Measurements from ENCODE around the gene ASIC1.
"Not testable (repeated sequence)": the region's sequence is repeated elsewhere in the genome, so short reads cannot be mapped to it uniquely, and the experiment has no call there.

ASIC1 gene

DNA sequence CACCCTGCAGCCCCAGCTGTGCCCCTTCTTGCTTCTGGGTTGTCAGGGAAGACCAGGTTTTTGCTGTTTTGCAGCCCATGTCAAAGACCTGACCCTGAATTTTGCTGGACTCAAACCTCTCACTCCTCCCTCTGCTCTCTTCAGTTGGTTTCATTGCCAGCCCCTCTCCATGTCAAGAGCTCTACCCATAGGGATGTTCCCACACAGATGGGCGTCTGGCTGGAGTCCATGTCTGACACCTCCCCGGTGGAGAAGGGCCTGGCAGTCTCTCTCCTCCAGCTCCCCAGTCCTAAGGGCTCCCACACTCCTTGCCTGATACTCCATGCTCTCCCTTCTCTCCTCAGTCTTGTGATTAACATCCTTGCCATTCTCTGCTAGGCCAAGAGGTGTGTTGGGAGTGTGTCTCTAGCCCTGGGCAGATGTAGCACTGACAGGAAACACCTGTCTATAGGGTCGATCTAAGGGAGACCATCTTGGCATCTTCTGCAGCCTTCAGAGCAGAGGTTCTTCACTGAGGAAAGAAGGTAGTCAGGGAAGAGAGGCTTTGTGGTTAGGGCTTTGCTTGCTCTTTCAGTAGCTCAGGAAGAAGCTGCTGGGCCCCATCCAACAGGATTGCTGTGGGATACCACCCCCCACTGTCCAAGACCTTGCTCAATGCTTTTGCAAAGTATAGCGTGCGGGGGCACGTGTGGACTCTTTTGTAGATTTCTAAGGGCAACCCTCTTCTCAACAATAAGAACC lies 4.7 kb downstream of the ASIC1 start:
- no peak for DNase-seq

DNA sequence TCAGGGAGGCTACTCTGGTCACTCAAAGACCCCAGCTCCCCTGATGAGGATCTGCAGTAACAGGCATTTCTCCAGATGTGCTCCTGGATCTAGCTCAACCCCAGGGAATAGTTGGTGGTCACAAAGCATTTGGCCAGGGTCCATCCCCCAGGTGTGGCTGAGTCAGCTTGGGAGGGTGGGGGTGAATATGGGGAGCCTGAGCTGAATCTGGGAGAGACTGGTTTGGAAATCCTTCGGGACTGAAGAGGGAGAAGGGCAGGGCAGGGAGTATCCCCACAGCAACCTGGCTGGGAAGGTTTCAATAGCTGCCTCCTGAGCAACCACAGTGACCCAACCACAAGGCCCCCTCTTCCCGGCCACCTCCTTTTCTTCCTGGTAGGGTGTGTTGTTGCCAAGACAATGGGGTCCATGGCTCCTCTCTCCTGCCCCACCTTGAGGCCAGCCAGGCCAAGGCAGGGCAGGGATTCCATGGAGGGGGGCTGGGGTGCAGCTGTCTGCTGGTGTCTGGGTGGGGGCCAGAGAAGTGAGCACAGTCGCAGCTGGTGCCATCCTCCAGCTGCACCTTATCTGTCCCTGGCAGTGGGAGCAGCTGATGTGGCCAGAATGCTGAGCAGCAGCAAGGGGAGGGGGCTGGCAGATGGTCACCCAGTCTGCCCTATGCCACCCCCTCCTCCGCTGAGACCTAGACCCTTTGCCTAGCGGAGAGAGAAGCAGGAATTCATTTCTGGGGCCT lies 5.5 kb downstream of the ASIC1 start:
- DNase-seq = no peak

DNA sequence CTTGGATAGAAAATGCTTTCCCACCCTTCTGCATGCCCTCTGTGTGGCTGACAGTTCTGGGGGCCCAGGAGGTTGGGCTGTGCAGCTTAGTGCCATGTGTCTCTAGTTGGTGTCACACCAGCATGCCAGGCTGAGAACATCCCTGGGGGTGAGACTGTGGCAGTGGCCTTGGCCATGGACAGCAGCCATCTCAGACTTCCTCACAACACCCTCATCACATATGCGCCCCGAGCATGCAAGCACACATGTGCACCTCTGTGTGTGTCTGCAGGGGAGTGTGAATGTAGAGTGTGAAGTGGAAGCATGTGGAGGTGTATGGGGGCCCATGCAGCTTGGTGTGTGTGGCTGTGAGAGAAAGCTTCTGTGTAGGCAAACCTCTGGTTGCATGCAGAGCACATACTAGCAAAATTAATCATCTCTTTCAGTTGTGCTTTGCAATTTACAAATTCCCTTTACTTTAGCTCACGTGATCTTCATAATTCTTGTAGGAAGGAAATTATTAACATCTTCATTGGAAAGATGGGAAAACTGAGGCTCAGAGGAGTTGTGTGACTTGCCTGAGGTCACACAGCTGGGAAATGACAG lies 8.4 kb downstream of the ASIC1 start:
- no peak for DNase-seq

DNA sequence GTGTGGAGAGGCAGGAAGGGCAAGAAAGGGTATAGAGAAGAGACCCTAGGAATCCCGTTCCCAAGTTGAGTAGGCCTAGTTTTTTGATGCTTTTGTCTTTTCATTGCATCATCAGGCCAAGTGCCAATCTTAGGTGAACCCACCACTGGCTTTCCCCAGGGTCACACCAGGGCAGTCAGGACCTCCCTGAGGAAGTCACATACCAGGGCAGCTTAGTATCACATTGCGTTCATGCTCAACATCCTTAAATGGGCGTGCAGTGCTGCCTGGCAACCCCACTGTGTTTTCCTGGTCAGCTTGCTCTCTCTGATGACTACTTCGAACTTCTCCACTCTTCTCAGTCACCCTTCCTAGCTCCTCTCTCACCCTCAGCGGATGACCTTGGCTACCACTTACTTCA lies 9.0 kb downstream of the ASIC1 start:
- DNase-seq = no peak

DNA sequence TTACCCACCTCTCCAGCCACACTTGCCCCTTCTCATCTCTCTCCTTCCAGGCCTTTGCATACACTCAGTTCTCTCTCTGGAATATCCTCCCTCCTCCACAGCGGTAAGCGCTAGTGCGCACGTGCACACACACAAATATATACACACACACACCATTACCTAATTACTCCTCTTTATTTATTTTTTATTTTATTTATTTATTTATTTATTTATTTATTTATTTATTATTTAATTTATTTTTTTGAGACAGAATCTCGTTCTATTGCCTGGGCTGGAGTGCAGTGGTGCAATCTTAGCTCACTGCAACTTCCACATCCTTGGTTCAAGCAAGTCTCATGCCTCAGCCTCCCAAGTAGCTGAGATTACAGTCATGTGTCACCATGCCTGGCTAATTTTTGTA lies 11.7 kb downstream of the ASIC1 start:
- DNase-seq = no peak

DNA sequence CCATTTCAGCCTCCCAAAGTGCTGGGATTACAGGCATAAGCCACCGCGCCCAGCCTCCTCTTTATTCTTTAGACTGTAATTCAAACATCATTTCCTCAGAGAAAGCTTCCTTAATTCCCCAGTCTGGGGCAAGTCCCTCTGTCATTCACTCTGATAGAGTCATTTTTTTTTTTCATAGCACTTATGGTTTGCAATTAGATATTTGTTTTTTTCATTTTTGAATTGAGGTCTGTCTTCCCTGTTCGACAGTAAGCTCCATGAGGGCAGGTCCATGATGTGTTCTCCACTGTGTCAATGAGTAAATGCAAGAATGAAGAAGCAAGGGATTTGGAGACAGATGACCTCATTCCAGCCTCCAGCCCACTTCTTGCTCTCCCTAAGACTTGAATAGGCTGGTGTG lies 12.1 kb downstream of the ASIC1 start:
- no peak for DNase-seq

DNA sequence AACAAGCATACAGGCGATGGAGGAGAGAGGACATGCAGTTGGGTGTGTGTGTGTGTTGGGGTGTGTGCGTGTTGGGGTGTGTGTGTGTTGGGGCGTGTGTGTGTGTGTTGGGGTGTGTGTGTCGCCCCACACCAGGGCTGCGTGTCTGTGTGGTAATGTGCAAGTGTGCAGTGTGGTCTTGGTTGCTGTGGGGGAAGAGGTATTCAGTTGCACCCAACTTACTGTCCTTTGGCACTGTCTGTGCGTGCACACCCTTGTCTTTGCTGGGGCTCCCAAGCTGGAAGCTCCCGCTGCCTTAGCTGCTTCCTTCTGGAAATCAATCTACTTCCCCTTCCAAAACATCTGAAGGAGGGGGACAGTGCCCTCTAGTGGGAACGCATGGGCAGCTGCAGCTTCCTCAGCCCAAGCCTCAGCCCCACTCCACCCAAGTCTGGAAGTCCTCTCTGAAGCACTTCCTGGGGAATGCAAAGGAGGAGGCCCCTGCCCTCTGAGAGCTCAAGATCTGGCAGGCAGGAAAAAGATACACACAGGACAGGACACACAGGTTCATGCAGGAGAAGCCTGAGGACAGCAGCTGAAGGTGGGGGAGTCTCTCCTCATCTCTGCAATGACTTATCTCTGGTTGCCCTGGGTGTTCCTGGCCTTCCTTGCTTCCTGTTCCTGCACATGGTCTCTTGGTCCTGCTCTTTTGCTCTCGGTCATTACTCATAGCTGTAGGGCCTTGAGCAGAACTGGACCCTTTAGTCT lies 13.1 kb downstream of the ASIC1 start:
- peak; percentile 35 for DNase-seq

DNA sequence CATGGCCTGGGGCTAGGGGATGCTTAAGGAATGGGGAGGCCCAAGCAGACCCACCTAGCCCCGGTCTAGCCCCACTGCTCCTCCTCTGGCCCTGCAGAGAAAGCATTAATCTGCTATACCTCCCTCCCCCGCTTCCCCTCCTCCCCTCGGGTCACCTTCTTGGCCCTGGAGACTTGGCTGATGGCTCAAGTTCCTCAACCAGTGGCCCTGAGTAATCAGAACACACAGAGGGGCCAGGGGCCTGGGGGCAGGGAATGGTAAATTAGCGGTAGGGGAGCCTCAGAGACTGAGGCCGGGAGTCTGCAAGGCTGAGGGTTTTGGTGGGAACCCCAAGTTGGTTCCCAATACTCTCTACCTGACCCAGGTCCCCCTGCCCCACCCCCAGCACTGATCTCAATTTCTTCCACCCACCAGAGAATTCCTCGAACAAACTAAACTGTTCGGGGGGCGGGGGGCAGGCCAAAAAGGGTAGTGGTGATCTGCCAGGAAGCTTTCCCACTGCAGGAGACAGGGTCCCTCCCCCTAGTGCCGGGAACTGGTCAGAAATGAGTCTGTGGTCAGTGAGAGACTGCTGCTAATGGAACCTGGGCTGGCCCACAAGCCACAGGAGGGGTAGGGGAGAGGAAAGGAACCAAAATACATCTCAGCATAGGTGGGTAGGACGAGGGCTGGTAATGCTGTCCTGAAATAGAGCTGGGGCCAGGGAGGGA lies 15.0 kb downstream of the ASIC1 start:
- DNase-seq = no peak

DNA sequence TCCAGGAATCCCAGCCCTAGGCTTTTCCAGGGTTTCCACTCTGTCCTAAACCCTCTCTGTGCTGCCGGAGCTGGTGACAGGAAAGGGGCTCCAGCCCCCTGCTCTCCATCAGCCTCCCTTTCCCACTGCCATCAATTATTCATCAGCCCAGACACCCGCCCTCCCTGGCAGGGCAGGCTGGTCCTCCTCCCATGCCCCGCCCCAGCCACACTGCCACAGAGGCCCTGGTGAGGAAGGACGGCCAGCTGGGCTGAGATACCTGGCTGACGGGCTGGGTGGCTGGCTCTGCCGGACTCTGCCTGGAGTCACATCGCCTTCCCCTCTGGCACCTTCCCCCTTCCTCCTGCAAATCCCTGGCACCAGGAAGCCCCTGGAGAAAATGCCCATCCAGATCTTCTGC lies 15.8 kb downstream of the ASIC1 start:
- DNase-seq = no peak

DNA sequence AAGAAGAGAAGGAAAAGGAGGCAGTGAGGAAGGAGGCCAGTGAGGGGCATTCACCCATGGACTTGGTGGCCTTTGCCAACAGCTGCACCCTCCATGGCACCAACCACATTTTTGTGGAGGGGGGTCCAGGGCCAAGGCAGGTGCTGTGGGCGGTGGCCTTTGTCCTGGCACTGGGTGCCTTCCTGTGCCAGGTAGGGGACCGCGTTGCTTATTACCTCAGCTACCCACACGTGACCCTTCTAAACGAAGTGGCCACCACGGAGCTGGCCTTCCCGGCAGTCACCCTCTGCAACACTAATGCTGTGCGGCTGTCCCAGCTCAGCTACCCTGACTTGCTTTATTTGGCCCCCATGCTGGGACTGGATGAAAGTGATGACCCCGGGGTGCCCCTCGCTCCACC lies 16.3 kb downstream of the ASIC1 start:
- no peak for DNase-seq

DNA sequence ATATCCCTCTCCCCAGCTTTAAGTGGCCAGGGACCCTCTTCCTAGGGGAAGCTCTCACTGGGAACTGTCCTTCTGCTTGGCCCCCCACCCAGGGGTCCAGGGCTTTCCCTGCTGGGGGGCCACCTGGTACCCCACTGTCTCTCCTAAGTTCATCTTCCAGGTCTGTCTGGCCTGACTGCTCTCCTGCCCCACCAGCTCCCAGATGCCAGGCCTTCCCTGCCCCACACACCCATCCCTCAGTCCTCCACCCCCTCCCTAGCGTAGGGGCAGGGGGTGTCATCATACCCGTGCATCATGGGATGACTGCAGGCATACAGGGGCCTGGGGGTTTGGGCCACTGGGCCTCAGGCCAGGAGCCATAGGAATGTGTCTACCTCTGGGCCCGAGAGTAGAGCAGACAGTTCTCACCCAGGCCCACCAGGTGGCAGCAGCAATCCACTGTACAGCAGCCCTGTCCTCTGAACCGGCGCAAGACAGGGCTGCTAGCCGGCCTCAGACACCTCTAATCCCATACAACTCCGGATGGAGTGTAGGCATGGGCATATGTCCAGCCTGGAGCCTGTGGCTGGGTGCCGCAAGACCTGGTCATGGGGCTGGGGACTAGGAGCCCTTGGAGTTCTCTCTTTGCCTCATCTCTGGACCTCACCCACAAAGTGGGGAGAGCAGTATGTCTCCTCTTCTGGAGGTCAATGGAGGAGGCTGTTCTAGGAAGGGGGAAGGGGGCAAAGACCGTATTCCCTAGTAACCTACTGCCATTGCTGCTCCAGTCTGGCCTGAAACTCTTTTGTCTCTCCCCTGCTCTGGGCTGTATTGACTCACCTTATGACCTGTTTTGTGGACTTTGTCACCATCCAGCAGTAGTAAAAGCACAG lies 17.8 kb downstream of the ASIC1 start:
- DNase-seq = peak; percentile 48

DNA sequence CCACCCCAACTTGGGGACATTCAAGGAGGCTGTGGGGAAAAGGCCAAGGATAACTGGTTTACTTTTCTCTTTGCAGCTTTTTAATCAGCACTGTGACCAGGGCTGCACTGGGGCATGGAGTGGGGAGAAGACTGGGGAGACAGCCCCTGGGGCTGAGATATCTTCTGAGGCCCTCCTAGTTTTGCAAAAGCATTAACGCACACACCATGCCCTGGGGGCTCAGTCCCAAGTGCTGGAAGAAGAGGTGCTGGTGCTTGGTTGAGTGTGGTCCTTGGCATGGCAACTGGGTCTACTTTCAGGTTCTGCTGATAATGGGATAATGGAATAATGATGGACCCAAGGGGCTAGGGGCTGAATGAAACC lies 18.4 kb downstream of the ASIC1 start:
- no peak for DNase-seq

DNA sequence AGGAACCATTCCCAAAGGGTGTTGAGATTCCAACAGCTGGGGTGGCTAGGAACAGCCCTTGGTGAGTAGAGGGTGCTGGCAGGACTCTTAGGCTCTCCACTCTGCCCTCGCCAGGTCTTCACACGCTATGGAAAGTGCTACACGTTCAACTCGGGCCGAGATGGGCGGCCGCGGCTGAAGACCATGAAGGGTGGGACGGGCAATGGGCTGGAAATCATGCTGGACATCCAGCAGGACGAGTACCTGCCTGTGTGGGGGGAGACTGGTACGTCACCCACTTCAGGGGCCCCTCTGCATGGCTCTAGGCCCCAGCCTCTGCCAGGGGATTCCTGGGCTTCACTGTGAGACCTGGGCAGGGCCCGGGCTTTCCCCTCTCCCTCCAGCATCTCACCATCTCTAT lies 19.7 kb downstream of the ASIC1 start:
- DNase-seq = no peak

DNA sequence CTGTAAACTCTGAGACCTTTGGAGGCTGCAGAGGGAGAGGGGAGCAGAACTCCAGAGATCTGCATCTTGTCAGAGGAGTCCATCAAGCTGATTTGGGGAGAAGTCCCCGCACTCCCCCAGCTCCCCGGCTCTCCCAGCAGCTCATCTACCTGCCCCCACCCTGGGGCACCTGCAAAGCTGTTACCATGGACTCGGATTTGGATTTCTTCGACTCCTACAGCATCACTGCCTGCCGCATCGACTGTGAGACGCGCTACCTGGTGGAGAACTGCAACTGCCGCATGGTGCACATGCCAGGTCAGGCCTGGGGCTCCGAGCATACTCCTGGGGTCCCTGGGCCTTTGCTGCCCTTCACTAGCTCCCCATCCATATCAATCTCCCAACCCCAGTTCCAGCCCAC lies 20.9 kb downstream of the ASIC1 start:
- DNase-seq = no peak

DNA sequence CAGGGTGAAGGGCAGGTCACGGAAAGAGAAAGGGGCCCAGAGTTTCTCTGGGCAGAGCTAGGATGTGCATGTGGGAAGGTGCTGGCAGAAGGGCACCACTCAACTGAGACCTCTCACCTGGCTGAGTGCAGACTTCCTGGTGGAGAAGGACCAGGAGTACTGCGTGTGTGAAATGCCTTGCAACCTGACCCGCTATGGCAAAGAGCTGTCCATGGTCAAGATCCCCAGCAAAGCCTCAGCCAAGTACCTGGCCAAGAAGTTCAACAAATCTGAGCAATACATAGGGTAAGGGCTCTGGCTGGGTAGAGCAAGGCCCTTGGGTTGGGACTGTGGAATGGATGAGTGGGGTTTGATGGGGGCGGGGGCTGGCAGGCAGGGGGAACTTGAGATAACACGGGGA lies 22.4 kb downstream of the ASIC1 start:
- no peak for DNase-seq

DNA sequence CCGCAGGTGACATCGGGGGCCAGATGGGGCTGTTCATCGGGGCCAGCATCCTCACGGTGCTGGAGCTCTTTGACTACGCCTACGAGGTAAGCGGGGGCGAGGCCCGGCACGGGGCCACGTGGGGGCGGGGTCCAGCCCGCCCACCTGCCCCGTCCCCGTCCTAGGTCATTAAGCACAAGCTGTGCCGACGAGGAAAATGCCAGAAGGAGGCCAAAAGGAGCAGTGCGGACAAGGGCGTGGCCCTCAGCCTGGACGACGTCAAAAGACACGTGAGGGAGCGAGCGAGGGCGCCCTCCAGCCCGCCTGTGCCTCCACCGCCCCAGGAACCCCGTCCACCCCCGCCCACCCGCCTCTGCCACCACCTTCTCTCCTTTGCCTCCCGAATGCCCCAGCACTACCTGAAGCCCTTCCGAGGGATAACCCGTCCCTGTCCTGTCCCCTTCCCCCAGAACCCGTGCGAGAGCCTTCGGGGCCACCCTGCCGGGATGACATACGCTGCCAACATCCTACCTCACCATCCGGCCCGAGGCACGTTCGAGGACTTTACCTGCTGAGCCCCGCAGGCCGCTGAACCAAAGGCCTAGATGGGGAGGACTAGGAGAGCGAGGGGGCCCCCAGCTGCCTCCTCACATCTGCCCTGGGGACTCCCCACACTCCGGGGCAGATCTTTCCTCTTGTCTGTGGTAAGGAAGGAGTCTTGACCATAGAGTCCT lies 23.9 kb downstream of the ASIC1 start:
- DNase-seq = no peak

DNA sequence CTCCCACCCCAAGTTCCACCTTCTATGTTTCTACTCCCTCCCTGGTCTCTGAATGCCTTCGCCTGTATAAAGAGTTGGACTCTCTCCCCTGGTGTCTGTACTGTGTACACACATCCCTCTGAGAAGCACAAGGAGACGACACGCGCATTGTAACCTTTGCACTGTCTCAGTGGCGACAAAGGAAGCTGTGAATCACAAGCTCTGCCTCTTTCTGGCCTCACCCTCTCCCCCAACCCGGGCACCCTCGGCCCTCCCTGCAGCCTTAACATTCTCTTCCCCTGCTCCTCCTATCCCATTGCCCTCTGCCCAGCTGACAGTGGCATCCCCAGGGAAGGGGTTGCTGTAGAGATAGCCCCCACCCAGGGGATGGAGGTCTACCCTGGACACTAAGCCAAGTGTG lies 25.2 kb downstream of the ASIC1 start:
- DNase-seq = no peak

DNA sequence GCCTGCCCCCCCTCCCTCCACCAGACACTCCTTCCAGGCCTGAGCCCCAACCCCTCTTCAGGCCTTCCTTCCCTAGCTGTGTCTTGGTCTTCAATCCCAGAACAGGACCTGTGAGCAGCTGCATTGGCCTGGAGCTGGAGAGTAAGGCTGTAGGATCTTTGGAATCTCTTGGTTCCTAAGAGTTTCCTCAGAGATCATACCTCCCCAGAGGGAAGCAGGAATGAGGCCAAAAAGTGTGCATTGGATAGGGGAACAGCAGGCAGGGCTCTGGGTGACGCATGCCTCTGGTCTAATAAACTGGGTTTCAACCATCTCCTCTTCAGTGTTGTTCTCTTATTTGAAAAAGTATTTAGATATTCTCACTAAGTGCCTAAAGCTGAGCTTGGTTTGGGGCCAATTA lies 25.9 kb downstream of the ASIC1 start:
- DNase-seq = no peak

DNA sequence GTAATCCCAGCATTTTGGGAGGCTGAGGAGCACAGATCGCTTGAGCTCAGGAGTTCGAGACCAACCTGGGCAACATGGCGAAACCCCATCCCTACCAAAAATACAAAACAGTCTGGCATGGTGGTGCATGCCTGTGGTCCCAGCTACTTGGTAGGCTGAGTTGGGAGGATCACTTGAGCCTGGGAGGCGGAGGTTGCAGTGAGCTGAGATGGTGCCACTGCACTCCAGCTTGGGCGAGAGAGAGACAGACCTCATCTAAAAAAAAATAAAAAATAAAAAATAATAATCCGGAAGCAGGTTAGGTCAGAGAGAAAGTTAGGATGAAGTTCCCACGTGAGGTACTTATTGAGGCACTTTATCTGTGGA lies 27.0 kb downstream of the ASIC1 start:
- not testable (repeated sequence) for DNase-seq

DNA sequence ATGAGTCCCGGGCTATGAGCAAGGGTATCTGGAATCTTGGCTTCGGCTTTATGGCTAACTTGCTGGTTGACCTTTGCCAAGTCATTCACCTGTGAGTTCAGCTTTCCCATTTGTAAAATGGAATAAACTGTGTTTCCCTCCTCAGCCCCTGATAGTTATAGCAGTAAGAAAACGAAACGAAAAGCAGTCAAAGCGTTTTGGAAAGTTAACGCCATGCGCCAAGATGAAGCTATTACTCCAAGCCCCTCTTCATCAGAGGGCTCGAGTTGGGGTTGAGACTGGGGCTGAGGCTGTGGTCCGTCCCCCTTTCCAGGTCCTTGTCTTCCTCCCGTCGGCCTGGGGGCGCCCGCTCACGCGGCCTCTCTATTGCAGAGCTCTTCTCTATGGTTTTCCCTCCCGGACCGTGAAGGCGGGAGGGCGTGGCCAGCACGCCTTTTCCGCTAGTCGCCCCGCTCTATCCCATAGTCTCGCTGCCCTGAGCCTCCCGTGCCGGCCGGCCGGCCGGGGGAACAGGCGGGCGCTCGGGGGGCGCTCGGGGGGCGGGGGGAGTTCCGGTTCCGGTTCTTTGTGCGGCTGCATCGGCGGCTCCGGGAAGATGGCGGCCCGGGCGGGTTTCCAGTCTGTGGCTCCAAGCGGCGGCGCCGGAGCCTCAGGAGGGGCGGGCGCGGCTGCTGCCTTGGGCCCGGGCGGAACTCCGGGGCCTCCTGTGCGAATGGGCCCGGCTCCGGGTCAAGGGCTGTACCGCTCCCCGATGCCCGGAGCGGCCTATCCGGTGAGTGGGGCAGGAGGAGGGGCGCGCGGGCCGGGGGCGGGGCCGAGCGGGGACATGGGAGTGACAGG lies 27.6 kb downstream of the ASIC1 start, which contains the start of gene SMARCD1:
Gene SMARCD1 (plus strand): TSS at position 568 of the 840 bp plus-strand sequence. CDS start 28 bp downstream, at position 596.
- DNase-seq = peak; percentile 81
